K562 (cell line): ENCODE data around the gene NFATC1. TPM values are rescaled to one million over a fixed set of nuclear protein-coding genes. Genes with fewer than 3 reads are reported as not detected.

ENCODE experiments used
- ZFX ChIP-seq: sonication (generic); formaldehyde crosslinking; IDR thresholded peaks from 2 replicates; pipeline ENCODE4 v1.8.0; 2022; ENCODE audit warnings: mild to moderate bottlenecking, missing genetic modification reagents, moderate library complexity
- polyA plus RNA-seq, 8 experiments: library from polyadenylated mRNA; depleted of rRNA in 4 of 8; stranded (reverse) in 5 of 8; unstranded in 3 of 8; fragments of >200 nt; fragmentation: Nextera tagmentation in 2 of 8; fragmentation: Illumina TruSeq in 1 of 8; extraction: Ambion mirVana in 2 of 8; extraction: Trizol in 1 of 8; gene quantifications; 2 replicates each; pipeline versions ENCODE4 v1.2.1 to v1.2.3, GENCODE V29; 2011 to 2014; ENCODE audit warnings: inconsistent platforms in 1 of 8, missing spikeins in 1 of 8
- total RNA-seq, 7 experiments: library from RNA; depleted of rRNA in 6 of 7; stranded (reverse); fragments of >200 nt in 6 of 7; fragmentation: Illumina TruSeq in 2 of 7; extraction: Trizol in 2 of 7; gene quantifications; 2 replicates each; pipeline versions ENCODE4 v1.2.1 to v1.2.3, GENCODE V29; 2011 to 2021; ENCODE audit warnings: low replicate concordance in 1 of 7
- TF ChIP-seq, protein P1 (sequence below): fragments of 450-650 bp; IDR thresholded peaks from 2 replicates; pipeline ENCODE4 v1.6.1; 2016; ENCODE audit warnings: mild to moderate bottlenecking, moderate library complexity

The NFATC1 gene
- total and polyA plus RNA-seq, 9 of the 15 experiments (the other 6 are each of a cell fraction or from before 2014, with no cell fraction given) = 1.1 to 16.4 (median 2.5) TPM

DNA sequence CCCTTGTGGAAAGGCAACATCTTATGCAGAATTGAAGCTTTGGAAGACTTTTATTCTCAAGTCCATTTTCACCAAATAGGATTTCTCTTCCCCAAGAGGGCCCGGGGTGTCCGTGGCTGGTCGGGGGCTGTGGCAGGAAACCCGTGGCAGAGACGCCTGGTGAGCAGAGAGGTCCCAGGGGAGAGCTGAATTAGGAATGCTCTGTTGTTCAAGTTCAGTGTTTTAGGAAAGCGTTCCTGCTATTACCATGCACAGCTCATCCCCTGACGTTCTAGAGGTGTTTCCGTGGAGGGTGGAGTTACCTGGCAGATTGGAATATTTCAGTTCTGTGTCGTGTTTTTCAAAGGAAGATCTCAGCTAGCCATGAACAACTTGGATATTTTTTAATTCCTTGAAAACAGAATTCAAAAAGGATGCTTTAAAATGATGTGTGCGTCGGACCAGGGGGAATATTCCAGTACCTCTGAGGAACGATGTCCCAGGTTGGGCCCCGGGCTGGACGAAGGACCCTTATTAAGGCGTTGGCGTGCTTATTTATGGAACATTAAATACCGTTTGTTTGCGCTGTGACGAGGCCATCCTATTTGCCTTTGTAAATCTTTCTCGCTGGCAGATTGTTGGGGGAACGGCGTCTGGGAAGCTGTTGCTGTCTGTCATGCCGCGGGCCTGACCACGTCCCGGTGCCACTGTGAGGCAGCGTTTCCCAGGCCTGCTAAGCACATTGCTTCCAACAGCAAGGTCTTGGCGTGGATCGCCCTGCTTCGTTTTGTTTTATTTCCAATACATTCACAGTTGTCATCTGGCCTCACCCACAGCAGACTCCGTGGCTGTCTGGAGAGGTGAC, 8.2 kb downstream of the NFATC1 start (continued):
- TF ChIP-seq, protein P1, sequence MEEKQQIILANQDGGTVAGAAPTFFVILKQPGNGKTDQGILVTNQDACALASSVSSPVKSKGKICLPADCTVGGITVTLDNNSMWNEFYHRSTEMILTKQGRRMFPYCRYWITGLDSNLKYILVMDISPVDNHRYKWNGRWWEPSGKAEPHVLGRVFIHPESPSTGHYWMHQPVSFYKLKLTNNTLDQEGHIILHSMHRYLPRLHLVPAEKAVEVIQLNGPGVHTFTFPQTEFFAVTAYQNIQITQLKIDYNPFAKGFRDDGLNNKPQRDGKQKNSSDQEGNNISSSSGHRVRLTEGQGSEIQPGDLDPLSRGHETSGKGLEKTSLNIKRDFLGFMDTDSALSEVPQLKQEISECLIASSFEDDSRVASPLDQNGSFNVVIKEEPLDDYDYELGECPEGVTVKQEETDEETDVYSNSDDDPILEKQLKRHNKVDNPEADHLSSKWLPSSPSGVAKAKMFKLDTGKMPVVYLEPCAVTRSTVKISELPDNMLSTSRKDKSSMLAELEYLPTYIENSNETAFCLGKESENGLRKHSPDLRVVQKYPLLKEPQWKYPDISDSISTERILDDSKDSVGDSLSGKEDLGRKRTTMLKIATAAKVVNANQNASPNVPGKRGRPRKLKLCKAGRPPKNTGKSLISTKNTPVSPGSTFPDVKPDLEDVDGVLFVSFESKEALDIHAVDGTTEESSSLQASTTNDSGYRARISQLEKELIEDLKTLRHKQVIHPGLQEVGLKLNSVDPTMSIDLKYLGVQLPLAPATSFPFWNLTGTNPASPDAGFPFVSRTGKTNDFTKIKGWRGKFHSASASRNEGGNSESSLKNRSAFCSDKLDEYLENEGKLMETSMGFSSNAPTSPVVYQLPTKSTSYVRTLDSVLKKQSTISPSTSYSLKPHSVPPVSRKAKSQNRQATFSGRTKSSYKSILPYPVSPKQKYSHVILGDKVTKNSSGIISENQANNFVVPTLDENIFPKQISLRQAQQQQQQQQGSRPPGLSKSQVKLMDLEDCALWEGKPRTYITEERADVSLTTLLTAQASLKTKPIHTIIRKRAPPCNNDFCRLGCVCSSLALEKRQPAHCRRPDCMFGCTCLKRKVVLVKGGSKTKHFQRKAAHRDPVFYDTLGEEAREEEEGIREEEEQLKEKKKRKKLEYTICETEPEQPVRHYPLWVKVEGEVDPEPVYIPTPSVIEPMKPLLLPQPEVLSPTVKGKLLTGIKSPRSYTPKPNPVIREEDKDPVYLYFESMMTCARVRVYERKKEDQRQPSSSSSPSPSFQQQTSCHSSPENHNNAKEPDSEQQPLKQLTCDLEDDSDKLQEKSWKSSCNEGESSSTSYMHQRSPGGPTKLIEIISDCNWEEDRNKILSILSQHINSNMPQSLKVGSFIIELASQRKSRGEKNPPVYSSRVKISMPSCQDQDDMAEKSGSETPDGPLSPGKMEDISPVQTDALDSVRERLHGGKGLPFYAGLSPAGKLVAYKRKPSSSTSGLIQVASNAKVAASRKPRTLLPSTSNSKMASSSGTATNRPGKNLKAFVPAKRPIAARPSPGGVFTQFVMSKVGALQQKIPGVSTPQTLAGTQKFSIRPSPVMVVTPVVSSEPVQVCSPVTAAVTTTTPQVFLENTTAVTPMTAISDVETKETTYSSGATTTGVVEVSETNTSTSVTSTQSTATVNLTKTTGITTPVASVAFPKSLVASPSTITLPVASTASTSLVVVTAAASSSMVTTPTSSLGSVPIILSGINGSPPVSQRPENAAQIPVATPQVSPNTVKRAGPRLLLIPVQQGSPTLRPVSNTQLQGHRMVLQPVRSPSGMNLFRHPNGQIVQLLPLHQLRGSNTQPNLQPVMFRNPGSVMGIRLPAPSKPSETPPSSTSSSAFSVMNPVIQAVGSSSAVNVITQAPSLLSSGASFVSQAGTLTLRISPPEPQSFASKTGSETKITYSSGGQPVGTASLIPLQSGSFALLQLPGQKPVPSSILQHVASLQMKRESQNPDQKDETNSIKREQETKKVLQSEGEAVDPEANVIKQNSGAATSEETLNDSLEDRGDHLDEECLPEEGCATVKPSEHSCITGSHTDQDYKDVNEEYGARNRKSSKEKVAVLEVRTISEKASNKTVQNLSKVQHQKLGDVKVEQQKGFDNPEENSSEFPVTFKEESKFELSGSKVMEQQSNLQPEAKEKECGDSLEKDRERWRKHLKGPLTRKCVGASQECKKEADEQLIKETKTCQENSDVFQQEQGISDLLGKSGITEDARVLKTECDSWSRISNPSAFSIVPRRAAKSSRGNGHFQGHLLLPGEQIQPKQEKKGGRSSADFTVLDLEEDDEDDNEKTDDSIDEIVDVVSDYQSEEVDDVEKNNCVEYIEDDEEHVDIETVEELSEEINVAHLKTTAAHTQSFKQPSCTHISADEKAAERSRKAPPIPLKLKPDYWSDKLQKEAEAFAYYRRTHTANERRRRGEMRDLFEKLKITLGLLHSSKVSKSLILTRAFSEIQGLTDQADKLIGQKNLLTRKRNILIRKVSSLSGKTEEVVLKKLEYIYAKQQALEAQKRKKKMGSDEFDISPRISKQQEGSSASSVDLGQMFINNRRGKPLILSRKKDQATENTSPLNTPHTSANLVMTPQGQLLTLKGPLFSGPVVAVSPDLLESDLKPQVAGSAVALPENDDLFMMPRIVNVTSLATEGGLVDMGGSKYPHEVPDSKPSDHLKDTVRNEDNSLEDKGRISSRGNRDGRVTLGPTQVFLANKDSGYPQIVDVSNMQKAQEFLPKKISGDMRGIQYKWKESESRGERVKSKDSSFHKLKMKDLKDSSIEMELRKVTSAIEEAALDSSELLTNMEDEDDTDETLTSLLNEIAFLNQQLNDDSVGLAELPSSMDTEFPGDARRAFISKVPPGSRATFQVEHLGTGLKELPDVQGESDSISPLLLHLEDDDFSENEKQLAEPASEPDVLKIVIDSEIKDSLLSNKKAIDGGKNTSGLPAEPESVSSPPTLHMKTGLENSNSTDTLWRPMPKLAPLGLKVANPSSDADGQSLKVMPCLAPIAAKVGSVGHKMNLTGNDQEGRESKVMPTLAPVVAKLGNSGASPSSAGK = 0 out of 2 replicates have a peak, but pooled peaks have one; percentile 16
- TF ChIP-seq ZFX = peak; percentile 33; the same call in 1 of the 2 replicates
